Spleen (tissue), 11 donors: ENCODE results near the gene RPL22L1. TPM values are rescaled to one million over a fixed set of nuclear protein-coding genes. Genes with fewer than 3 reads are reported as not detected.

ENCODE experiments used
- DNase-seq: peaks from one replicate; pipeline ENCODE4 v3.0.0-alpha.2; 2020
- H3K27ac ChIP-seq, 8 donors: fragments of 200-600 bp; sonication (generic) in 7 of 8; 1 replicate in 4 of 8; 2 replicates in 4 of 8; pipeline versions ENCODE4 v1.5.0 to v1.8.0; 2016 to 2021; ENCODE audit warnings: inconsistent platforms in 4 of 8, mild to moderate bottlenecking in 4 of 8, moderate library complexity in 1 of 8
- H3K27me3 ChIP-seq, 7 donors: fragments of 200-600 bp; sonication (generic) in 6 of 7; replicated peaks in 1 of 7; 1 replicate in 4 of 7; 2 replicates in 3 of 7; pipeline versions ENCODE4 v1.5.0 to v1.8.0; 2016 to 2021; ENCODE audit warnings: inconsistent platforms in 3 of 7, mild to moderate bottlenecking in 1 of 7
- H3K36me3 ChIP-seq, 6 donors: fragments of 200-600 bp; sonication (generic) in 5 of 6; 1 replicate in 4 of 6; 2 replicates in 2 of 6; pipeline versions ENCODE4 v1.5.0 to v1.8.0; 2016 to 2021; ENCODE audit warnings: inconsistent platforms in 2 of 6
- H3K4me1 ChIP-seq, 6 donors: fragments of 200-600 bp; sonication (generic) in 5 of 6; 1 replicate in 3 of 6; 2 replicates in 3 of 6; pipeline versions ENCODE4 v1.5.0 to v1.8.0; 2016 to 2021; ENCODE audit warnings: inconsistent platforms in 3 of 6
- H3K4me3 ChIP-seq, 8 donors: fragments of 200-600 bp; sonication (generic) in 7 of 8; 1 replicate in 4 of 8; 2 replicates in 4 of 8; pipeline versions ENCODE4 v1.5.0 to v1.8.0; 2016 to 2021; ENCODE audit warnings: inconsistent platforms in 4 of 8, mild to moderate bottlenecking in 4 of 8, moderate library complexity in 2 of 8
- H3K9me3 ChIP-seq, 8 donors: fragments of 200-600 bp; sonication (generic) in 7 of 8; 1 replicate in 4 of 8; 2 replicates in 4 of 8; pipeline versions ENCODE4 v1.5.0 to v1.8.0; 2016 to 2021; ENCODE audit warnings: inconsistent platforms in 4 of 8
- POLR2A ChIP-seq, 3 donors: fragments of 450-650 bp; IDR thresholded peaks; one replicate each; pipeline ENCODE4 v1.5.1; 2017; ENCODE audit warnings: antibody characterized with exemption in 3 of 3, mild to moderate bottlenecking in 1 of 3
- POLR2AphosphoS5 ChIP-seq, 3 donors: sonication (generic); formaldehyde crosslinking; IDR thresholded peaks; one replicate each; pipeline ENCODE4 v1.5.1; 2017; ENCODE audit warnings: antibody characterized with exemption in 3 of 3
- WGBS, 5 donors: extraction: QIAGEN DNeasy Blood & Tissue Kit in 3 of 5; methylation state at CpG; one replicate each; pipeline versions ENCODE4 v1.1.5 to v1.1.7; 2013 to 2018; 5-methylcytosine and 5-hydroxymethylcytosine counted together
- intact Hi-C: fragments of 100-400 bp; cut with DNase I; formaldehyde crosslinking; loops from one replicate; pipeline ENCODE4 v1.15.0; 2023; ENCODE audit warnings: low total_unique reads
- polyA plus RNA-seq, 3 donors: library from polyadenylated mRNA; stranded (reverse); fragments of 200-250 nt; gene quantifications; one replicate each; pipeline ENCODE4 v1.2.1, GENCODE V29; 2013
- total RNA-seq, 7 donors: library from RNA; depleted of rRNA in 3 of 7; stranded (reverse); fragments of >200 nt in 3 of 7; fragmentation: NEBNext Ultra II Directional in 4 of 7; extraction: Animal tissue kit (Norgen Biotek cat#: 25700) in 4 of 7; gene quantifications; one replicate each; pipeline versions ENCODE4 v1.1.0 to v1.2.1, GENCODE V29; 2016 to 2021
- TF ChIP-seq, protein P1 (sequence below), 11 experiments: fragments of 200-600 bp in 7 of 11; fragments of 450-650 bp in 4 of 11; sonication (generic) in 4 of 11; IDR thresholded peaks in 8 of 11; conservative IDR thresholded peaks in 3 of 11; 1 replicate in 7 of 11; 2 replicates in 4 of 11; pipeline versions ENCODE4 v1.4.0 to v1.8.0; 2016 to 2021; ENCODE audit warnings: antibody characterized with exemption in 11 of 11, inconsistent platforms in 4 of 11, mild to moderate bottlenecking in 1 of 11
- donor health status: healthy with polysubstance abuse.
- donor health status: DM: no; HTN: no; CAD: no; lungs with moderate emphysema.
- donor health status: DM: no; HTN: no; CAD: no.
- donor health status: Bipolar disorder and iron deficiency.
- donor health status: healthy.
- donor health status: DM: no; HTN: no; CAD: no.
- donor health status: DM: yes; HTN: yes; CAD: no.

RPL22L1 gene
- total and polyA plus RNA-seq, 10 donors, result 50.6 to 419 (median 97.6) TPM

DNA sequence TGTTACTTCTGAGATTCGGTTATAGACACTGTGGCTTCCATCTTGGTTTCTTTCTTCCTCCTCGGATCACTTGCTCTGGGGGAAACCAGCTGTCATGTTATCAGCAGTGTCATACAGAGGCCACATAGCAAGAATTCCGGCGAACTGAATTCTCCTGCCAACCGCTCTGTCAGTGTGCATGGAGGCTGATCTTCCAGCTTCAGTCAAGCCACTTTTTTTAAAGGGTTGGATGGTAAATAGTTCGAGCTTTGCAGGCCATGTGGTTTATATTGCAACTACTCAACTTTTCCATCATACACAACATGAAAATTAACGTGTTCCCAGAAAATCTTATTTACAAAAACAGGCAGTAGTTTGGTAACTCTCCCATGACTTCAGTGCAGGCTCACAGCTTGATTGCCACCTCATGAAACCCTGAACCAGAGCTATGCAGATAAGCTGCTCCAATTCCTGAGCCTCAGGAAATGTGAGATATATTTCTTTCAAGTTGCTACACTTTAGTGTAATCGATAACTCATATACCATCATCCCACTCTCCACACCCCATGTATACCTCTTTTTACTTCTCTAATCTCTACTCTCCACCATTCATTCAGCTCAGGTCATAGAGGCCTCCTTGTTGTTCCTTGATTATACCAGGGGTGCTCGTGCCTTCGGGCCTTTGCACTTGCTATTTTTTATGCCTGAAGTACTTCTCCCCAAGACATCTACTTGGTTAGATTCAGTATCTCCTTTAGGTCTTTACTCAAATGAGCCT is 7.2 kb downstream of the RPL22L1 start:
- no peak for TF ChIP-seq POLR2A (IDR thresholded peaks at IDR 0.05)
- TF ChIP-seq, protein P1, sequence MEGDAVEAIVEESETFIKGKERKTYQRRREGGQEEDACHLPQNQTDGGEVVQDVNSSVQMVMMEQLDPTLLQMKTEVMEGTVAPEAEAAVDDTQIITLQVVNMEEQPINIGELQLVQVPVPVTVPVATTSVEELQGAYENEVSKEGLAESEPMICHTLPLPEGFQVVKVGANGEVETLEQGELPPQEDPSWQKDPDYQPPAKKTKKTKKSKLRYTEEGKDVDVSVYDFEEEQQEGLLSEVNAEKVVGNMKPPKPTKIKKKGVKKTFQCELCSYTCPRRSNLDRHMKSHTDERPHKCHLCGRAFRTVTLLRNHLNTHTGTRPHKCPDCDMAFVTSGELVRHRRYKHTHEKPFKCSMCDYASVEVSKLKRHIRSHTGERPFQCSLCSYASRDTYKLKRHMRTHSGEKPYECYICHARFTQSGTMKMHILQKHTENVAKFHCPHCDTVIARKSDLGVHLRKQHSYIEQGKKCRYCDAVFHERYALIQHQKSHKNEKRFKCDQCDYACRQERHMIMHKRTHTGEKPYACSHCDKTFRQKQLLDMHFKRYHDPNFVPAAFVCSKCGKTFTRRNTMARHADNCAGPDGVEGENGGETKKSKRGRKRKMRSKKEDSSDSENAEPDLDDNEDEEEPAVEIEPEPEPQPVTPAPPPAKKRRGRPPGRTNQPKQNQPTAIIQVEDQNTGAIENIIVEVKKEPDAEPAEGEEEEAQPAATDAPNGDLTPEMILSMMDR (IDR thresholded peaks at IDR 0.05 in 8 of 11, conservative IDR thresholded peaks at IDR 0.05 in 3 of 11), result no peak
- TF ChIP-seq POLR2AphosphoS5 (IDR thresholded peaks at IDR 0.05), result no peak
- no peaks in the 10 kb centered on the region for H3K9me3 ChIP-seq
- DNase-seq, result no peak
- no peak overlapping the region for H3K4me3 ChIP-seq
- peak overlapping the region in 2 of 8 donors; percentile 5 to 27 for H3K27ac ChIP-seq
- intact Hi-C loops, result no loop called here
- 80 to 93% (median 87%) methylated on average over 10 of the region's 10 CpGs for WGBS, 5 donors
- H3K4me1 ChIP-seq, result peaks cover 10 to 16% (median 14%) of the 10 kb centered on the region in 6 donors
- no peaks in the 10 kb centered on the region for H3K27me3 ChIP-seq
- peaks cover 0 to 33% (median 32%) of the 10 kb centered on the region in 6 donors for H3K36me3 ChIP-seq

DNA sequence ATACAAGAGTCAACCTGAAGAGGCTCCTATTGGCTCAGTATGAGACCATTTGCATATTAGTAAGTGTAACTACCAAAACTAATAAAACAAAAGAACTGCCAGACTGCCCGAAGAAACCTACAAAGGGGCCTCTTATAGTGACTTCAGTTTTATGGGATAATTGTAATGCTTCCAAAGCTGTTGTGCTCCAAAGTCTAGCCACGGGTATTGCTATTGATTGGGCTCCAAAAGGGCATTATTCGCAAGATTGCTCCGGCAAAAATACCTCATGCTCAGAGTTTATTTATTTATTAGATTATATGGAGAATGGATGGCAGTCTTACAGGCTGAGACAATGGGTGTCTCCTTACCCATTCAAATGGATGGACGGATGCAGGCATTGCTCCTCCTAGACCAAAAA is 11.4 kb downstream of the RPL22L1 start:
- Histone ChIP-seq H3K27ac (no peak overlapping the region), H3K27me3 (no peaks in the 10 kb centered on the region), H3K4me1 (no peaks in the 10 kb centered on the region), H3K4me3 (no peak overlapping the region), H3K36me3 (no peaks in the 10 kb centered on the region), H3K9me3 (no peaks in the 10 kb centered on the region)
- WGBS, 5 donors, result 89 to 96% (median 92%) methylated on average over 5 of the region's 5 CpGs
- TF ChIP-seq POLR2A (IDR thresholded peaks at IDR 0.05), result no peak
- no peak for TF ChIP-seq POLR2AphosphoS5 (IDR thresholded peaks at IDR 0.05)
- TF ChIP-seq, protein P1 (IDR thresholded peaks at IDR 0.05 in 8 of 11, conservative IDR thresholded peaks at IDR 0.05 in 3 of 11), result no peak
- intact Hi-C loops, result no loop called here
- no peak for DNase-seq

DNA sequence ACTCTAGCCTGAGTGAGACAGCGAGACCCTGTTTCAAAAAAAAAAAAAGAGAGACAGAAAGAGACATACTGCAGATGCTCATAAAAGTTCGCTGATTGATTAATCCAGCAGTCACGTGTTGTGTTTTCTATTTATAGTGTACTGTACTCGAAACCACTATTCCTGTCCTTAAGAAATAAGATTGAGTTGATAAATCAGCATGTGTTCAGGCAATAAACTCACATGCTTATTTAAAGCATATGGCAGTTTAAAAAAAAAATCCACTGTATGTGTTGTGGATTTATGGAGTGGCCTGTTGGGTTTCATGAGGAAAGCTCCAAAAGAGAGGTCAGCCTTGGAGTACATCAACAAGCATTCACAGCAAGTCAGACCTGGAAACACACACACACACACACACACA is 17.7 kb downstream of the RPL22L1 start:
- Histone ChIP-seq H3K36me3 (no peaks in the 10 kb centered on the region), H3K4me3 (no peak overlapping the region), H3K27me3 (no peaks in the 10 kb centered on the region), H3K4me1 (no peaks in the 10 kb centered on the region), H3K9me3 (no peaks in the 10 kb centered on the region), H3K27ac (no peak overlapping the region)
- DNase-seq, result no peak
- no peak for TF ChIP-seq POLR2AphosphoS5 (IDR thresholded peaks at IDR 0.05)
- TF ChIP-seq, protein P1 (IDR thresholded peaks at IDR 0.05 in 8 of 11, conservative IDR thresholded peaks at IDR 0.05 in 3 of 11), result no peak
- no peak for TF ChIP-seq POLR2A (IDR thresholded peaks at IDR 0.05)
- WGBS, 5 donors, result 49 to 76% (median 66%) methylated on average over 4 of the region's 4 CpGs
- intact Hi-C loops, result no loop called here

DNA sequence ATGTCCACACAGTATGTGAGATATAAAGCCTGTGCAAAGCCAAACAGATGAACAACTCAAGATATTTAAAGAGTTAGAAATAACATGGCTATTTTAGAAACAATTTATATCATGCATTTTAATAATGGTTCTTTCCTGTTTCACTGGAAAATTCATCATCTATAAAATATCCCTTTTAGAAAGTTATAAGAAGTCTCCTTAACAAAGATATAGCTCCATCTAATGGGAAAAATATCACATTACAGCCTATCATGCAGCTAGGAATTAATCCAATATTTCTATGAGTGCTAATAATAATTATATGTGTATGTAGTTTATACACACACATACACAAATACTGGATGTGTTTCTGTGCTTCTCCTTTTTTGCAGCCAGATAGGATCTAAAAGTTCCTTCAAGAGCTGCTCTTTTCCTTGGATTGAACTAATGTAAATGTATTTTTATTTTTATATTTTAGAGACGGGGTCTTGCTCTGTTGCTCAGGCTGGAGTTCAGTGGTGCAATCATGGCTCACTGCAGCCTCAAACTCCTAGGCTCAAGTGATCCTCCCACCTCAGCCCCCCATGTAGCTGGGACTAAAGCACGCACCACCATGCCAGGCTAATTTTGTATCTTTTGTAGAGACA is 21.6 kb downstream of the RPL22L1 start:
- TF ChIP-seq POLR2AphosphoS5 (IDR thresholded peaks at IDR 0.05) (no peak), POLR2A (IDR thresholded peaks at IDR 0.05) (no peak)
- TF ChIP-seq, protein P1 (IDR thresholded peaks at IDR 0.05 in 8 of 11, conservative IDR thresholded peaks at IDR 0.05 in 3 of 11), result peak in 5 of 11 experiments; percentile 11 to 44 (median 24)
- no peaks in the 10 kb centered on the region for H3K4me1 ChIP-seq
- intact Hi-C loops, result no loop called here
- no peak for DNase-seq
- H3K27ac ChIP-seq, result no peak overlapping the region
- no peaks in the 10 kb centered on the region for H3K36me3 ChIP-seq
- peaks cover 0 to 8% (median 3%) of the 10 kb centered on the region in 8 donors for H3K9me3 ChIP-seq
- H3K27me3 ChIP-seq, result no peaks in the 10 kb centered on the region
- H3K4me3 ChIP-seq, result no peak overlapping the region
- WGBS, 5 donors, result 85 to 96% (median 96%) methylated on average over 2 of the region's 2 CpGs
